ENCODE results near the gene NEURL1. TPM values are rescaled to one million over a fixed set of nuclear protein-coding genes. Genes with fewer than 3 reads are reported as not detected.
"Not testable (repeated sequence)": the region's sequence is repeated elsewhere in the genome, so short reads cannot be mapped to it uniquely, and the experiment has no call there.

NEURL1 gene
- polyA plus RNA-seq, 12 donors = 9.9 to 42.8 (median 19.1) TPM; not detected in 1

GRCh38 chr10:103458720-103459119 is 34.8 kb upstream of the NEURL1 start, which contains the start of gene CALHM1:
Gene CALHM1, minus strand, starts transcription at chr10:103458900. Its CDS starts 149 bp downstream, at chr10:103458751.
- no peak for DNase-seq

DNA sequence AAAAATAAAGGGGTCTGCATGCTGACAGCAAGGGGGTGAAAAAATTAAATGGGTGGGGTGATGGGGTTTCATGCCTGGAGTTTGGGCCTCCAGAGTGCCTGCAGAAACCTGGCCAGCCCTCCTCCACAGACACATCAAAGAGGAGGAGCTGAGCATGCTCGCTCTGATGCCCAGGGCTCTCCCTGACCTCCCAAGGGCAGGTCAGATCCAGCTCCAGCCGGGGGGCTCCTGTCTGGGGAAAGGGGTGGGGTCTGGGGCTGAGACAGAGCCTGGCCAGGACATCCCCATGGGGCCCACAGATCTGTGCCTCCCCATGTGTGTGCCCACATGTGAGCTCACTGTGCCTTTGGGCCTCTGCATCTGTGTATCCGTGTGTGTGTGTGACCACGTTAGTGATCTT is 33.9 kb upstream of the NEURL1 start:
- DNase-seq = no peak

GRCh38 chr10:103463499-103463898 is 30.0 kb upstream of the NEURL1 start:
- no peak for DNase-seq

- no peak for DNase-seq
Observed at GRCh38 chr10:103465411-103466179, 27.9 kb upstream of the NEURL1 start.

DNA sequence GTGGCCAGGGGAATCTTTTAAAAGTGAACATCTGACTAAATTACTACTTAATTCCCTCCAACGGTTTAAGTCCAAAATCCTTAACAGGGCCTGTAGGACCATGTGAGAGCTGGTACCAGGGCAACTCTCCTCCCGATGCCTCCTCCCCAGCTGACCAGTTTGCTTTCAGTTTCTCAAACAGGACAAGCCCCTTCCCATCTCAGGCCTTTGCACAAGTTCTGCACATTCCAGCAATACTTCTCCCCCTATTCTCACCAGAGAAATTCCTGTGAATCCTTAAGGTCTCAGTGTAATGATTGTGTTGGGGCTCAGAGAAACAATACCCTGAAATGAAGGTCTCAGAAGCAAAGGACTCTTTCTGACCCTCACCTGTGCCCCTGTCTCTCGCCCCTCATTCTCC is 26.8 kb upstream of the NEURL1 start:
- DNase-seq = no peak

GRCh38 chr10:103467406-103467805 is 26.1 kb upstream of the NEURL1 start:
- DNase-seq = no peak

DNA sequence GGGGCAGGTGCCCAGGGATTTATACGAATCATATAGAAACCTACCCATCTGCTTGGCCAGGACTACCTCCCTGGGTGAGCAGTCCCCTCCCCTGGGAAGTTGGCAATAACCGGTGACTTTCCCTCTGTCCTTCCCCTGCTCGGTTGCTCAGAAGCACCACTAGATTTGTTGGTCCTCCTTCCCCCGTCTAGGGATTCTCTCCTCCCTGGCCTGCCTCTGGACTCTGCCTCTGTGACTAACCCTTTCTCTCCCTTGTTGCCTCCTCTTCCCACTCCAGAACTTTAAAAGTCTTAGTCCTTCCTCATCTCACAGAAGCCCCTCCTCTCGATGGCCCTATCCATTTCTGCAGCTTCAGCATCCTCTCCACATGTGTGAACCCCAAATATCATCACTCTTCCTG is 24.3 kb upstream of the NEURL1 start:
- DNase-seq = no peak

DNA sequence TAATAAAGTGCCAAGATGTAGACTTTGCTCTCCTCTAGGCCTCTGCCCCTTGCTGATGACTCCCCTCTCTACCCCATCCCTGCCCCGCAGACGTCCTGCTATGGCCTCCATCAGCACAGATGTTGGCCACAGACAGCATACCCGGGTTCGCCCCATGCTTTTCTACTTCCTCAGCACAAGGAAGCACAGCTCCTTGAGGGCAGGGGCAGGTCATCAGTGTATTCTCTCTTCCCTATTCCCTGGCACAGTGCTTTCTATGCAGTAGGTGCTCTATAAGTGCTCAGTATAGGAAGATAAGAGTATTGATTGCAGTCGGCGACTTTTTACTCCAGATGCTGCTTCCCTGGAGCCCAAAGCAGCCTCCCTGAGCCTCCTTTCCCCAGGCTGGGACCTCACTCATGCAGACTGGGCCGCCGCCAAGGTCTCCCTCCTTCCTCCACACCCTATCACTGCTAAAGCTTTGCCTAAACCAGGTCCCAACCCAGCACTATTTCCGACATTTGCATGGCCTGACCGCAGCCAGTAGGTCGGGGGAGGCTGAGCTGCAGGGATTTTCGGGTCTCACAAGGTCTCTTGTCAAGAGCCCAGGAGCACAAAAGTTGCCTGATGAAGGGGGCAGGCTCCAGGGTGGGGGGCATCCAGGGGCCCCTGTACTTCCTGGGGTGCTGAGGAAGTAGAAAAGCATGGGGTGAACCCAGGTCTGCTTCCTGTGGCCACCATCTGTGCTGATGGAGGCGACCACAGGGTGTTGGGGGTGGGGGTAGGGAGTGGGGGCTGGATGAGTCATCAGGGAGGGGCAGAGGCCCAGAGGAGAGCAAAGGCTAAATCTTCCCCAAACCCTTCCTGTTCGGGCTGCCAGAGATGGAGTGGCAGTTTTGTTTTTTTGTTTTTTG is 22.5 kb upstream of the NEURL1 start:
- DNase-seq = no peak

DNA sequence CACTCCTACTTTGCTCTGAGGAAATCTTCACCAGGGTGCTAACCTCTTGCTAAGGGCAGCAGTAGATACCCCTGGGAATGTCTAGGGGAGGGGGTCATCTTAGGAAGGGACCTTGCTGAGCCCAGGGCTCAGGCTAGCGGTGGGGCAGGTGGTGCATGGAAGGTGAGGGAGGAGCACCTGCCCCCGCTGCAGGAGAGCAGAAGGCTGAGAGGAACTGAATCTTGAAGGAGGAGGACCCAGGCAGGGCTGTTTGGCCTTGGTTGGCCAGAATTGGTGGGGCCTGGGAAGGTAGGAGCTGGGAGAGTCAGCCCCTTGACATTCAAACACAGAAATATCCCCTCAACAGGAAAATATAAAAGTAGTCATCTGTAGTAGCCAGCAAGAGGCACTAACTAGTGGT is 21.5 kb upstream of the NEURL1 start:
- no peak for DNase-seq

- DNase-seq = no peak
Observed at GRCh38 chr10:103473261-103473671, 20.2 kb upstream of the NEURL1 start.

- no peak for DNase-seq
Observed at GRCh38 chr10:103474077-103474476, 19.4 kb upstream of the NEURL1 start.

- DNase-seq = no peak
Observed at GRCh38 chr10:103475437-103475836, 18.1 kb upstream of the NEURL1 start.

DNA sequence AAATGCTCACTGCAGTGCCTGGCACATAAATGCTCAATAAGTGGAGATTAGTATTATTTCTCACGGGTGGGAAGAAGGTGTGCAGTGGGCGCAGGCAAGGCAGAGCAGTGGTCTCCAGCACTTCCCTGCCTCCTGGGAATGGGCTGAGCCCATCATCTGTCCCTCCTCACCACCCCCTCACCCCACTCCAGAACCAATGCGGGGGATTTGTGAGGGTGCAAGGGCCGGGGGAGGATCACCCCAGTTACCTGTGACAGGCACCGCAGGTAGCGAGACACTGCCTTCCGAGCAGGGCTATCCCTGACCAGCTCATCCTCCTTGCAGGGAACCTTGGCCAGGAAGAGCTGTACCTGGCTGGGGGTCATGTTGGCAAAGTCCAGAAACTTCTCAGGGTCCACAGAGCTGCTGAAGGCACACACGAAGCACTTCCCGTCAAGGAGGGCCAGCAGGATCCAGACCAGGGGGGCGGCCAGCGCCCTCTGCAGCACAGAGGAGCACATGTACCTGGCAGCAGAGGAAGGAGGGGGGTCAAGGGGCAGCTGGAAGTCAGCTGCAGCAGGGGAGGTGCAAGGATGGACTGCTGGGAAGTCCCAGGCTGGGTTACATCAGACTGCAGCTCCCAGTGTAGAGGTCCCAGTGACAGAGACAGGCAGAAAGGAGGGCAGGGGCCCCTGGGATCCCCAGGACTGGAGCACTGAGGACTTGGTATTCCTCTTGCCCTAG is 17.3 kb upstream of the NEURL1 start:
- no peak for DNase-seq

GRCh38 chr10:103478671-103479070 is 14.8 kb upstream of the NEURL1 start:
- DNase-seq = no peak

GRCh38 chr10:103479135-103479534 is 14.4 kb upstream of the NEURL1 start, which contains the start of gene CALHM3:
Gene CALHM3, minus strand, starts transcription at chr10:103479240. Its CDS starts 208 bp downstream, at chr10:103479032.
- no peak for DNase-seq

DNA sequence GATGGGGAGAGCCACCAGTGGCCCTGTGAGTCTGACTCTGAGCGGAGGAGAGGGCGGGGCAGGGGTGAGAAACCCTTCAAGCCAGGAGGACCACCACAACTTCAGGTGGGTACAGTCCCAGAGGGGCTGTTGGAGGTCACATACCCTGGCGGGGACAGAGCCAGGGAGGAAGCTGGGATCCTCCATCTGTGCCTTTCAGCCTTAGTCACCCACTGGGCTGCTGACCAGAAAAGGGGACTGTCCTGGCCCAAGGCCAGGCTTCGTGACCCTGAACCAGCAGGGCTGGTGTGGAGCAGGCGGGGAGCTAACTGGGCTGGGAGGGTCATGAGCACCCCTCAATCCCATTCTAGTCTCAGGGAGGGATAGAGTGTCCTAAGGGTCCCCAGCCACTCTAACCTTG is 13.0 kb upstream of the NEURL1 start:
- DNase-seq = no peak

GRCh38 chr10:103481974-103482531 is 11.5 kb upstream of the NEURL1 start:
- peak; percentile 60 for DNase-seq

DNA sequence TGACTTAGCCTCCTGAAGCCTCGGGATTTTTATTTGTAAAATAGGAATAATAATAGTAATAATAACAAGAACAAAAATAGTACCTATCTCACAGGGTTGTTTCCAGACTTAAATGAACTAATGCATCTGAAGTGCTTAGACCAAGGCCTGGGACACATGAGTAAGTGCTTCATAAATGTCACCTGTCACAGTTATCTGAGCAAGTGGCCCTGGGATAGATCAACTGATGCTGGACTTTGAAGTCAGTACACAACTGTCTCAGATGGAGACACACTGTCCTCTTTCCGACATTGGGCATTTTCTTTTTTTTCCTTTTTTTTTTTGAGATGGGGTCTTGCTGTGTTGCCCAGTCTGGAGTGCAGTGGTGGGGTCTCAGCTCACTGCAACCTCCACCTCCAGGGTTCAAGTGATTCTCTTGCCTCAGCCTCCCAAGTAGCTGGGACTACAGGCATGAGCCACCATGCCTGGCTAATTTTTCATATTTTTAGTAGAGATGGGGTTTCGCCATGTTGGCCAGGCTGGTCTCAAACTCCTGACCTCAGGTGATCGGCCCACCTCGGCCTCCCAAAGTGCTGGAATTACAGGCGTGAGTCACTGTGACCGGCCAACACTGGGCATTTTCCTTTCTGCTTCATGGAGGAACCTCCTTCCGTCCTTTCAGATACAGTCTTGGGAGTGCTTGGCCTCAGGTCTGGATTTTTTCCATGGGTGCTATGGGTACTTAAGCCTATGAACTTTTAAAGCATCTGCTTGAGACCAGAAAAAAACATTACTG is 6.7 kb upstream of the NEURL1 start:
- DNase-seq = not testable (repeated sequence)

DNA sequence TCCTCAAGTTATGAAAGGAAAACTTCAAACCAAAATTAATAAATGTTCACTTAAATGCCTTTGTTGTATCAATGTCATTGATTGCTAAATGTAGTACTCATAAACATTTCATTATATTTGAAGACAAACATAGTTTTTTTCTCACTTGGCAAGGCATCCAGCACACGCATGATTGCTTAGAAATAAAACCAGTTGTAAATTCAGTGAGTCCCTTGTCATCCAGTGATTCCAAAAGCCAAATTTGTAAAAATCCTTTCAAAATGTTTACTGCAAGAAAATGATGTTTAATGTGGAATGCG is 6.1 kb upstream of the NEURL1 start:
- DNase-seq = no peak

- DNase-seq = no peak
Observed at GRCh38 chr10:103490986-103491314, 2.6 kb upstream of the NEURL1 start.

DNA sequence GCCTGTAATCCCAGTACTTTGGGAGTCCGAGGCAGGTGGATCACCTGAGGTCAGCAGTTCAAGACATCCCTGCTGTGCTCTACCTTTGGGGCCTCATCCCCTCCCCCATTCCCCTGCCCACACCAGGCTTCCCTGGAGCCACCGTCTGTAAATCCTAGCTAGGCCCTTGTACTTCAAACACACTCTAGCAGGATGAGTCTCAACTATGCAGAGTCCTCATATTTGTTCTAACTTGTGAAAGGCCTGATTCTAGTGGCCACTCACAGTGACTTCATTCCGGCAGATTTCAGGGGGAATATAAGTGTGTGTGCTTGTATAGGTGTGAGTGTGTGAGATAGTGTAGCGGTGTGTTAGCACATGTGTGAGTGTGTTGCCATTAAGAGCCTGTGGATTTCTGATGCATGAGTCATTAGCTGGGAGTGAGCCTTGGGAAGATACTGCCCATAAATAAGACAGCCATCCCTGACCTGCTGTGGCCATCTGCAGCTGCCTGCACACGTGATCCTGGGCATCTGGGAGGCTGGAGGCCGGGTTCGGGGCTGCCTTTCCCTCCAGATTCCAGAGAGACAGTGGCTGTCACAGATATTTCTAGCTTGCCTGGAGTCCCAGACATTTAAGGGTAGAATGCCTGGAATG is 1.7 kb upstream of the NEURL1 start:
- no peak for DNase-seq

Data from muscle of arm (tissue), 12 donors.